ENCODE results near the gene GSE1. TPM values are rescaled to one million over a fixed set of nuclear protein-coding genes. Genes with fewer than 3 reads are reported as not detected.

Gene GSE1
- total and polyA plus RNA-seq, 7 experiments from 2014 or later: 0.18 to 69.2 (median 11.3) TPM

DNA sequence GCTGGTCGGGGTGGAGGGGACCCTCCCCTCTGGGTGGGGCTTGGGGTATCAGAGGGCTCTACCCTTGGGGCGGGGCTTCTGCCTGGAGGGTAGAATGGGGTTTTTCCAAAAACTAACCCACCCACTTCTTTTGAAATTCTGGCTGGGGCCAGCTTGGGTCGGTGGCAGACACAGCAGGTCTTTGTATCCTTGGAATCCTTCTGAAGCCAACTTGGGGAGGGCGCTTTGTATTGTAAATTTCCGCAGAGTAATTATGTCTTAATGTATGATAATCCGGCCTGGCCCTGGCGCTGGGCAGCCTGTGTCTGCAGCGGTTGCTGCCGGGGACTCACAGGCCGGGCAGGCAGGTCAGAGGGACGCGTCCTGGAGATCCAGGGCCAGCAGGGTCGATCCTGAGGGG lies 33.9 kb upstream of the GSE1 start:
- Histone ChIP-seq H3K4me3 (ENCODE audit: low read length) (no peak overlapping the region), H3K4me1 (ENCODE audit: control insufficient read depth in 2 of 2, insufficient read depth in 2 of 2, low read length in 2 of 2) (no peaks in the 10 kb centered on the region), H3K27me3 (ENCODE audit: control insufficient read depth in 2 of 2, insufficient read depth in 2 of 2, low read length in 2 of 2) (no peaks in the 10 kb centered on the region), H3K36me3 (ENCODE audit: control insufficient read depth in 2 of 3, insufficient read depth in 3 of 3, low read length in 3 of 3) (no peaks in the 10 kb centered on the region), H3K9me3 (ENCODE audit: control insufficient read depth in 2 of 3, low read length in 3 of 3) (no peaks in the 10 kb centered on the region), H3K27ac (ENCODE audit: low read depth, low read length) (no peak overlapping the region)
- intact Hi-C loops (cut with micrococcal nuclease): no loop called here
- Mint-ChIP-seq H3K27me3 (no peaks in the 10 kb centered on the region), H3K27ac (no peak overlapping the region), H3K4me3 (no peak overlapping the region), H3K9me3 (no peaks in the 10 kb centered on the region), H3K4me1 (peaks cover 4 to 52% (median 15%) of the 10 kb centered on the region in 7 donors), H3K36me3 (peaks cover 0 to 9% (median 5%) of the 10 kb centered on the region in 5 donors)
- ChIA-PET CTCF (no interaction called here), POLR2A (interaction anchor here (0.7 kb wide), 1 partner anchor 37 kb away, joined by 3 read pairs; no protein-coding TSS in a partner anchor)
- no peak for ATAC-seq
- no peak for DNase-seq

DNA sequence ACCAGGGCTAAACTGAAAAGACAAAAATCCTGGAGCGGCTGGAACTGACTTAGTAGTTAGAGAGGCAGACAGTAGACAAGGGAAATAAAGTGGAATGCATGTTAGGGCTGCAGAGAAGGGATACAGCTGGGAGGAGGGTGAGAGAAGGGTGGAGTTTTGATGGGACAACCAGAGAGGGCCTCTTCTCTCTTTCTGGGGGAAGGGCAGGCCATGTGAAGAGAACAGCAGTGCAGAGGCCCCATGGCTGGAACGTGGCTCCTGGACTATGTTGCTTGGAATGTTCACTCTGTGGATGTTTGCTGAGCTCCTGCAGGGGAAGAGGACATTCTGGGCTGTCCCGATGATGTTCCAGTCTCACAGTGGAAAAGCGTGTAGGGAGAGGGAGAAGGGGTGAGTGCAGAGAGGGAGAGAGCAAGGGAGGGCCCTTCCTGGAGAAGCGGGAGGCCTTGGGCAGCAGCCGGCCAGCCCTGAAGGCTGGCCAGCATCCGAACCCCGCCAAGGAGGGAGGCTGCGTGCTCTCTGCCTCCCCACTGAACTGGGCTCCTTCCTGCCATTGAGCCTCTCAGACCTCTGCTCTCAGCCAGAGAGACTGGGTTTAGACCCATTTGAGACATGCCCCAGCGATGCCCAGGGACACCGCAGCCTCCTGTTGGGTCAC lies 33.1 kb upstream of the GSE1 start:
- no peak for DNase-seq
- Mint-ChIP-seq H3K9me3 (no peaks in the 10 kb centered on the region), H3K36me3 (peaks cover 0 to 9% (median 5%) of the 10 kb centered on the region in 5 donors), H3K4me3 (no peak overlapping the region), H3K27ac (no peak overlapping the region), H3K27me3 (no peaks in the 10 kb centered on the region), H3K4me1 (peaks cover 4 to 53% (median 13%) of the 10 kb centered on the region in 7 donors)
- Histone ChIP-seq H3K4me3 (ENCODE audit: low read length) (no peak overlapping the region), H3K36me3 (ENCODE audit: control insufficient read depth in 2 of 3, insufficient read depth in 3 of 3, low read length in 3 of 3) (no peaks in the 10 kb centered on the region), H3K27me3 (ENCODE audit: control insufficient read depth in 2 of 2, insufficient read depth in 2 of 2, low read length in 2 of 2) (no peaks in the 10 kb centered on the region), H3K27ac (ENCODE audit: low read depth, low read length) (no peak overlapping the region), H3K4me1 (ENCODE audit: control insufficient read depth in 2 of 2, insufficient read depth in 2 of 2, low read length in 2 of 2) (no peaks in the 10 kb centered on the region), H3K9me3 (ENCODE audit: control insufficient read depth in 2 of 3, low read length in 3 of 3) (no peaks in the 10 kb centered on the region)
- no peak for ATAC-seq
- intact Hi-C loops (cut with micrococcal nuclease): no loop called here
- ChIA-PET POLR2A (no interaction called here), CTCF (interaction anchor here (0.6 kb wide), 1 partner anchor 16 kb away, joined by 5 read pairs; no protein-coding TSS in a partner anchor)

GRCh38 chr16:85580684-85581083 lies 32.4 kb upstream of the GSE1 start:
- ATAC-seq (no peak), DNase-seq (no peak)
- Mint-ChIP-seq H3K36me3 (peaks cover 0 to 6% (median 5%) of the 10 kb centered on the region in 5 donors), H3K9me3 (no peaks in the 10 kb centered on the region), H3K4me1 (peaks cover 4 to 52% (median 8%) of the 10 kb centered on the region in 7 donors), H3K27me3 (no peaks in the 10 kb centered on the region), H3K27ac (no peak overlapping the region), H3K4me3 (no peak overlapping the region)
- Histone ChIP-seq H3K4me3 (ENCODE audit: low read length) (no peak overlapping the region), H3K27me3 (ENCODE audit: control insufficient read depth in 2 of 2, insufficient read depth in 2 of 2, low read length in 2 of 2) (no peaks in the 10 kb centered on the region), H3K36me3 (ENCODE audit: control insufficient read depth in 2 of 3, insufficient read depth in 3 of 3, low read length in 3 of 3) (no peaks in the 10 kb centered on the region), H3K4me1 (ENCODE audit: control insufficient read depth in 2 of 2, insufficient read depth in 2 of 2, low read length in 2 of 2) (no peaks in the 10 kb centered on the region), H3K27ac (ENCODE audit: low read depth, low read length) (no peak overlapping the region), H3K9me3 (ENCODE audit: control insufficient read depth in 2 of 3, low read length in 3 of 3) (no peaks in the 10 kb centered on the region)
- intact Hi-C loops (cut with micrococcal nuclease): no loop called here
- CTCF ChIA-PET: no interaction called here
- POLR2A ChIA-PET: no interaction called here

- no peaks in the 10 kb centered on the region for H3K36me3 ChIP-seq (ENCODE audit: control insufficient read depth in 2 of 3, insufficient read depth in 3 of 3, low read length in 3 of 3)
- H3K4me3 ChIP-seq (ENCODE audit: low read length): no peak overlapping the region
- no peaks in the 10 kb centered on the region for H3K27me3 Mint-ChIP-seq
- H3K27ac Mint-ChIP-seq: no peak overlapping the region
- H3K9me3 ChIP-seq (ENCODE audit: control insufficient read depth in 2 of 3, low read length in 3 of 3): no peaks in the 10 kb centered on the region
- no peaks in the 10 kb centered on the region for H3K4me1 ChIP-seq (ENCODE audit: control insufficient read depth in 2 of 2, insufficient read depth in 2 of 2, low read length in 2 of 2)
- intact Hi-C loops (cut with micrococcal nuclease): no loop called here
- H3K4me3 Mint-ChIP-seq: no peak overlapping the region
- no peak for ATAC-seq
- no peak overlapping the region for H3K27ac ChIP-seq (ENCODE audit: low read depth, low read length)
- POLR2A ChIA-PET: no interaction called here
- peaks cover 0 to 6% (median 5%) of the 10 kb centered on the region in 5 donors for H3K36me3 Mint-ChIP-seq
- H3K4me1 Mint-ChIP-seq: peaks cover 0 to 45% (median 4%) of the 10 kb centered on the region in 7 donors
- no peaks in the 10 kb centered on the region for H3K9me3 Mint-ChIP-seq
- DNase-seq: no peak
- CTCF ChIA-PET: no interaction called here
- H3K27me3 ChIP-seq (ENCODE audit: control insufficient read depth in 2 of 2, insufficient read depth in 2 of 2, low read length in 2 of 2): no peaks in the 10 kb centered on the region
Measured at GRCh38 chr16:85582229-85582991, 30.7 kb upstream of the GSE1 start.

DNA sequence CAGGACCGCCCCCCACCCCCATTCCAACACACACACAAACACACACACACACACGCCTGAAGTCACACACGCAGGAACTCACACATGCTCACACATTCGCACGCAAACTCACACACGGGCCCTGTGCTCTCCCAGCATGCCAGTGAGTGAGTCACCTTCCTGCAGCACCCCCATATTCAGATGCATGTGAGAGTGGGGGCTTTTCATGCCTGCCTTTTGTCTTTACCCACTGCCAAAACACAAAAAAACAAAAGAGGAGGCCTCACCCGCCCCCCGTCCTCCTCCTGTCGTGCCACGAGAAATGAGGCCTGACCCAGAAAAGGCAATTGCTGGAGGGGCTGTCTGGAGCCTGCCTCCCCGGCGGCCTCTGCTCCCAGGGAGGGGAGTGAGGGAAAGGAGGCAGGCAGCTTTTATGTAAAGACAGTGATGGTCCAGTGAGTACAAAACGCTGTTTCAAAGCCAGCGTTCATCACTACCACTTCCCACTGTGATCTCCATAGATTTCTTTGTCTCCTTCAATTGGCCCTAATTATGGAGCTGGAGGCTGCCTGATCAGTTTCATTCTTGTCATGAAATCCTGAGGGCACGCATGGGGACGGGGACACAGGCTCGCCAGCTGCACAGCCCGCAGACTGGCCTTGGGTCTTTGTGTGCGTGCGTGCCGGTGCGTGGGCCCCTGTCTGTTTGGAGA lies 29.5 kb upstream of the GSE1 start:
- Histone ChIP-seq H3K27me3 (ENCODE audit: control insufficient read depth in 2 of 2, insufficient read depth in 2 of 2, low read length in 2 of 2) (no peaks in the 10 kb centered on the region), H3K4me3 (ENCODE audit: low read length) (no peak overlapping the region), H3K9me3 (ENCODE audit: control insufficient read depth in 2 of 3, low read length in 3 of 3) (no peaks in the 10 kb centered on the region), H3K36me3 (ENCODE audit: control insufficient read depth in 2 of 3, insufficient read depth in 3 of 3, low read length in 3 of 3) (no peaks in the 10 kb centered on the region), H3K27ac (ENCODE audit: low read depth, low read length) (no peak overlapping the region), H3K4me1 (ENCODE audit: control insufficient read depth in 2 of 2, insufficient read depth in 2 of 2, low read length in 2 of 2) (no peaks in the 10 kb centered on the region)
- Mint-ChIP-seq H3K4me3 (peak overlapping the region in 1 of 10 donors; percentile 19), H3K36me3 (peaks cover 0 to 6% (median 5%) of the 10 kb centered on the region in 5 donors), H3K27ac (peak overlapping the region in 1 of 9 donors; percentile 59), H3K27me3 (no peaks in the 10 kb centered on the region), H3K9me3 (no peaks in the 10 kb centered on the region), H3K4me1 (peaks cover 0 to 41% (median 4%) of the 10 kb centered on the region in 7 donors)
- CTCF ChIA-PET: no interaction called here
- intact Hi-C loops (cut with micrococcal nuclease): no loop called here
- ATAC-seq: peak; percentile 36
- POLR2A ChIA-PET: no interaction called here
- no peak for DNase-seq

GRCh38 chr16:85584267-85584666 lies 28.9 kb upstream of the GSE1 start:
- Histone ChIP-seq H3K4me1 (ENCODE audit: control insufficient read depth in 2 of 2, insufficient read depth in 2 of 2, low read length in 2 of 2) (no peaks in the 10 kb centered on the region), H3K9me3 (ENCODE audit: control insufficient read depth in 2 of 3, low read length in 3 of 3) (no peaks in the 10 kb centered on the region), H3K27ac (ENCODE audit: low read depth, low read length) (no peak overlapping the region), H3K4me3 (ENCODE audit: low read length) (no peak overlapping the region), H3K36me3 (ENCODE audit: control insufficient read depth in 2 of 3, insufficient read depth in 3 of 3, low read length in 3 of 3) (no peaks in the 10 kb centered on the region), H3K27me3 (ENCODE audit: control insufficient read depth in 2 of 2, insufficient read depth in 2 of 2, low read length in 2 of 2) (no peaks in the 10 kb centered on the region)
- peaks cover 0 to 6% (median 5%) of the 10 kb centered on the region in 5 donors for H3K36me3 Mint-ChIP-seq
- ATAC-seq: no peak
- no peaks in the 10 kb centered on the region for H3K27me3 Mint-ChIP-seq
- no peak for DNase-seq
- intact Hi-C loops (cut with micrococcal nuclease): no loop called here
- CTCF ChIA-PET: no interaction called here
- H3K4me3 Mint-ChIP-seq: no peak overlapping the region
- H3K4me1 Mint-ChIP-seq: peaks cover 0 to 35% (median 4%) of the 10 kb centered on the region in 7 donors
- POLR2A ChIA-PET: interaction anchor here (0.5 kb wide), 1 partner anchor 23 kb away, joined by 4 read pairs; no protein-coding TSS in a partner anchor
- H3K27ac Mint-ChIP-seq: peak overlapping the region in 1 of 9 donors; percentile 59
- H3K9me3 Mint-ChIP-seq: no peaks in the 10 kb centered on the region
